CD14-positive monocyte (primary cell): Measurements from ENCODE around the gene TADA2A. TPM values are rescaled to one million over a fixed set of nuclear protein-coding genes. Genes with fewer than 3 reads are reported as not detected.
A peak's percentile ranks its signal among the peaks of the same experiment; 100 is the strongest.

Experiments used
- DNase-seq, 3 donors: peaks; one replicate each; pipeline ENCODE4 v3.0.0-alpha.2; 2011 to 2022
- H2AFZ ChIP-seq: 2 replicates; pipeline ENCODE4 v1.6.0; 2012; ENCODE audit warnings: mild to moderate bottlenecking, low read depth, low read length, inconsistent platforms; ENCODE audit not compliant: insufficient read depth, poor library complexity, severe bottlenecking
- H3K27ac ChIP-seq, 2 donors: 1 replicate in 1 of 2; 2 replicates in 1 of 2; pipeline ENCODE4 v1.5.1; 2012 to 2013; ENCODE audit warnings: low read length in 2 of 2, control low read depth in 1 of 2, inconsistent platforms in 1 of 2, low read depth in 1 of 2, mild to moderate bottlenecking in 1 of 2
- H3K27me3 ChIP-seq, 2 donors: one replicate each; pipeline versions ENCODE4 v1.6.0 to v1.6.1; 2011 to 2013; ENCODE audit warnings: low read length in 2 of 2; ENCODE audit not compliant: control insufficient read depth in 2 of 2, insufficient read depth in 2 of 2
- H3K36me3 ChIP-seq, 2 donors: replicated peaks in 1 of 2; 1 replicate in 1 of 2; 2 replicates in 1 of 2; pipeline versions ENCODE4 v1.5.1 to v1.6.1; 2012 to 2013; ENCODE audit warnings: low read length in 2 of 2, control low read depth in 1 of 2, inconsistent platforms in 1 of 2, mild to moderate bottlenecking in 1 of 2; ENCODE audit not compliant: insufficient read depth in 2 of 2, control insufficient read depth in 1 of 2
- H3K4me1 ChIP-seq, 2 donors: 1 replicate in 1 of 2; 2 replicates in 1 of 2; pipeline versions ENCODE4 v1.5.1 to v1.6.1; 2012 to 2013; ENCODE audit warnings: low read length in 2 of 2, control low read depth in 1 of 2, inconsistent platforms in 1 of 2, mild to moderate bottlenecking in 1 of 2, moderate library complexity in 1 of 2; ENCODE audit not compliant: insufficient read depth in 2 of 2, control insufficient read depth in 1 of 2
- H3K4me2 ChIP-seq: replicated peaks from 2 replicates; pipeline ENCODE3; 2012; ENCODE audit warnings: low read length, moderate library complexity, mild to moderate bottlenecking; ENCODE audit not compliant: poor library complexity, severe bottlenecking; ENCODE audit errors: extremely low read depth
- H3K4me3 ChIP-seq, 3 experiments: fragments of 200-600 bp in 1 of 3; sonication (generic) in 1 of 3; replicated peaks in 1 of 3; 1 replicate in 2 of 3; 2 replicates in 1 of 3; pipeline ENCODE4 v1.5.1; 2011 to 2013; ENCODE audit warnings: low read length in 3 of 3, mild to moderate bottlenecking in 3 of 3, control low read depth in 2 of 3, low read depth in 2 of 3, inconsistent platforms in 1 of 3, moderate library complexity in 1 of 3
- H3K79me2 ChIP-seq: 2 replicates; pipeline ENCODE4 v1.6.0; 2012; ENCODE audit warnings: mild to moderate bottlenecking, control low read depth, inconsistent platforms, low read length, moderate library complexity; ENCODE audit not compliant: insufficient read depth
- H3K9ac ChIP-seq: 2 replicates; pipeline ENCODE4 v1.6.0; 2017; ENCODE audit warnings: low read length, mild to moderate bottlenecking; ENCODE audit not compliant: insufficient read depth, poor library complexity, severe bottlenecking
- H3K9me3 ChIP-seq, 2 donors: replicated peaks in 1 of 2; 1 replicate in 1 of 2; 2 replicates in 1 of 2; pipeline versions ENCODE4 v1.5.1 to v1.6.1; 2012 to 2013; ENCODE audit warnings: low read length in 2 of 2, control low read depth in 1 of 2; ENCODE audit not compliant: control insufficient read depth in 1 of 2, insufficient read depth in 1 of 2
- H4K20me1 ChIP-seq: 2 replicates; pipeline ENCODE4 v1.6.0; 2012; ENCODE audit warnings: mild to moderate bottlenecking, low read length, control low read depth, moderate library complexity; ENCODE audit not compliant: insufficient read depth
- H3K27ac Mint-ChIP-seq, 7 donors: one replicate each; pipeline ENCODE4 v1.8.0; 2020; ENCODE audit warnings: mild to moderate bottlenecking in 7 of 7, mixed read lengths in 7 of 7, moderate library complexity in 6 of 7, inconsistent platforms in 2 of 7
- H3K27me3 Mint-ChIP-seq, 3 donors: one replicate each; pipeline ENCODE4 v1.8.0; 2021 to 2022; ENCODE audit warnings: low read depth in 3 of 3, mild to moderate bottlenecking in 3 of 3, mixed read lengths in 3 of 3, moderate library complexity in 3 of 3, inconsistent platforms in 1 of 3
- H3K36me3 Mint-ChIP-seq, 2 donors: one replicate each; pipeline ENCODE4 v1.8.0; 2020; ENCODE audit warnings: mixed read lengths in 2 of 2, inconsistent platforms in 1 of 2, mild to moderate bottlenecking in 1 of 2
- H3K4me1 Mint-ChIP-seq: one replicate; pipeline ENCODE4 v1.8.0; 2020; ENCODE audit warnings: mild to moderate bottlenecking, mixed read lengths
- H3K4me3 Mint-ChIP-seq, 2 donors: one replicate each; pipeline ENCODE4 v1.8.0; 2020; ENCODE audit warnings: mild to moderate bottlenecking in 2 of 2, mixed read lengths in 2 of 2, moderate library complexity in 1 of 2
- H3K9me3 Mint-ChIP-seq, 7 donors: one replicate each; pipeline ENCODE4 v1.8.0; 2020 to 2022; ENCODE audit warnings: mixed read lengths in 7 of 7, mild to moderate bottlenecking in 6 of 7, moderate library complexity in 6 of 7, inconsistent platforms in 2 of 7
- CTCF ChIP-seq: fragments of 200-600 bp; IDR thresholded peaks from one replicate; pipeline ENCODE4 v1.8.0; 2022; ENCODE audit warnings: antibody characterized with exemption, mild to moderate bottlenecking
- WGBS: methylation state at CpG from one replicate; pipeline ENCODE4 v1.1.5; 2013; ENCODE audit warnings: missing lambda C conversion rate; ENCODE audit not compliant: insufficient coverage; 5-methylcytosine and 5-hydroxymethylcytosine counted together
- intact Hi-C, 2 donors: fragments of 100-400 bp; cut with micrococcal nuclease; formaldehyde crosslinking; loops; one replicate each; pipeline versions ENCODE4 v1.15.0 to v1.15.1; 2023
- polyA plus RNA-seq, 3 donors: library from polyadenylated mRNA; depleted of rRNA in 1 of 3; unstranded in 2 of 3; stranded (reverse) in 1 of 3; fragments of 300-500 nt in 2 of 3; fragments of >200 nt in 1 of 3; fragmentation: Illumina TruSeq in 2 of 3; gene quantifications; 1 replicate in 2 of 3; 2 replicates in 1 of 3; pipeline ENCODE4 v1.2.3, GENCODE V29; 2012 to 2021

Gene TADA2A
- polyA plus RNA-seq, 3 donors: 2.9 to 8.2 (median 4.3) TPM

GRCh38 chr17:37425268-37425667, 18.6 kb downstream of the TADA2A start:
- Mint-ChIP-seq H3K9me3 (no peaks in the 10 kb centered on the region), H3K27me3 (no peaks in the 10 kb centered on the region), H3K27ac (no peak overlapping the region), H3K36me3 (peaks cover 64 to 84% of the 10 kb centered on the region in 2 donors), H3K4me1 (no peaks in the 10 kb centered on the region), H3K4me3 (no peak overlapping the region)
- no peak overlapping the region for H2AFZ ChIP-seq
- no peak overlapping the region for H3K9ac ChIP-seq
- 100% methylated on average over 1 of the region's 1 CpG for WGBS
- TF ChIP-seq CTCF: no peak
- peaks cover 8% of the 10 kb centered on the region for H4K20me1 ChIP-seq
- peaks cover 56 to 91% of the 10 kb centered on the region in 2 donors for H3K36me3 ChIP-seq
- DNase-seq: no peak
- no peaks in the 10 kb centered on the region for H3K4me1 ChIP-seq
- no peaks in the 10 kb centered on the region for H3K9me3 ChIP-seq
- no peaks in the 10 kb centered on the region for H3K27me3 ChIP-seq
- no peak overlapping the region for H3K27ac ChIP-seq
- no peak overlapping the region for H3K4me3 ChIP-seq
- no peak overlapping the region for H3K4me2 ChIP-seq
- intact Hi-C loops: no loop called here
- H3K79me2 ChIP-seq: peaks cover 8% of the 10 kb centered on the region

- Histone ChIP-seq H4K20me1 (peaks cover 12% of the 10 kb centered on the region), H3K27me3 (no peaks in the 10 kb centered on the region), H3K27ac (no peak overlapping the region), H2AFZ (no peak overlapping the region), H3K36me3 (peaks cover 56 to 97% of the 10 kb centered on the region in 2 donors), H3K79me2 (peaks cover 19% of the 10 kb centered on the region), H3K4me1 (no peaks in the 10 kb centered on the region), H3K4me3 (no peak overlapping the region), H3K9ac (no peak overlapping the region), H3K9me3 (no peaks in the 10 kb centered on the region), H3K4me2 (no peak overlapping the region)
- no peak for TF ChIP-seq CTCF
- peaks cover 65 to 90% of the 10 kb centered on the region in 2 donors for H3K36me3 Mint-ChIP-seq
- peak overlapping the region in 1 of 7 donors; percentile 16 for H3K27ac Mint-ChIP-seq
- intact Hi-C loops: no loop called here
- 100% methylated on average over 1 of the region's 3 CpGs for WGBS
- no peak for DNase-seq
- no peaks in the 10 kb centered on the region for H3K9me3 Mint-ChIP-seq
- H3K4me3 Mint-ChIP-seq: no peak overlapping the region
- H3K27me3 Mint-ChIP-seq: peaks cover 0 to 3% (median 0%) of the 10 kb centered on the region in 3 donors
- no peaks in the 10 kb centered on the region for H3K4me1 Mint-ChIP-seq
These were observed 22.4 kb downstream of the TADA2A start for GRCh38 chr17:37429039-37429438.
